GM18867 (cell line): Measurements from ENCODE around the gene SEPTIN8.

Source experiments
- ATAC-seq: cut with Tn5 transposase; IDR thresholded peaks from one replicate; pipeline ENCODE4 v1.9.1; 2021; ENCODE audit warnings: mild to moderate bottlenecking, moderate library complexity; ENCODE audit not compliant: unreplicated experiment

The SEPTIN8 gene

DNA sequence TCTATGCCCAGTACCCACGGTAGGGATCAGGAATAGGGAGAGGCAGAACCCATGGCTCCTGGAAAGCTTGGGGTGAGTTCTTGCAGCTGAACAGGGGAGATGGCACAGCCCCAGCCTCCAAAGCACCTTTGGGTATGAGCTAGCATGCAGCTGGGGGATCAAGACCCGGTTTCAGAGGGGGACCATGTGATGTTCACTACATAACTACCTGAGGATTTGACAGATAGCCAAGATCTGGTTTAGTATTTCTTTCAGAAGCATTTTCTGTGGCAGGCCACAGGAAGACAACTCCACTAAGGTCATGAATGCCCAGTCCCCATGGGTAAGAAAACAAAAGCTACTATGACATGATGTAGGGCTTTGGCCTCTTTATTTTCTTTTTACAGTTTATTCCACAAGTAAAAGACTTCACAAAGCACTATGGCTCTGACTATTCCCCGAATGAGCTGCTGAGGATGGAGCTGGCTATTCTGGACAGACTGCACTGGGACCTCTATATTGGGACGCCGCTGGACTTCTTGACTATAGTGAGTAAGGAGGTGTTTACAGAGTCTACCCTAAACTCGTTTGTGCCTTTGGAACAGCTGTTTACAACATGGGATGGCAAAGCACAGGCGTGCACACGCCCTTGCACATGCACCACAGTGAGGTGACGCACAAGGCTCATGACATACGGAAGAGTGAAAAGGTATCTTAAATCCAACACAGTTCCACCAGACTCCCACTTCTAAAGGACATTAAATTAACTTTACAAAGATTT, 26.4 kb downstream of the SEPTIN8 start:
- peak; percentile 36 for ATAC-seq

DNA sequence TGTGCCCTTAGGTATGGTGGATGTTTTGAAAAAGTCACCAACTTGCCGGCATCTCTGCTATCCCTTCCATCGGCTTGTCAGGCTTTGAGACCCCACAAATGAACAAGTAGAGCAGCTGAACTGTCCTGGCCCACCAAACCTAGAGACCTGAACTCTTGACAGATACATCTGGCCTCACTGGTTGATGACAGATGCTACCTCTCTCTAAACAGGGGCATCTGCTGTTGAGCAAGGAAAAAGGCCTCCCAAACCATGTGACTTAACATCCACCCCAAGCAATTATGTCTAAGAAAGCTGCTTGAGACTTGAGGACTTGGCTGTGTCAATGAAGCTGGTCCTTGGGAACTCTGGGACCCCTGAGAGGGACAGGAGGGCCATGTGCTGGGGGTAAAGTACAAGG, 27.5 kb downstream of the SEPTIN8 start:
- ATAC-seq: no peak

DNA sequence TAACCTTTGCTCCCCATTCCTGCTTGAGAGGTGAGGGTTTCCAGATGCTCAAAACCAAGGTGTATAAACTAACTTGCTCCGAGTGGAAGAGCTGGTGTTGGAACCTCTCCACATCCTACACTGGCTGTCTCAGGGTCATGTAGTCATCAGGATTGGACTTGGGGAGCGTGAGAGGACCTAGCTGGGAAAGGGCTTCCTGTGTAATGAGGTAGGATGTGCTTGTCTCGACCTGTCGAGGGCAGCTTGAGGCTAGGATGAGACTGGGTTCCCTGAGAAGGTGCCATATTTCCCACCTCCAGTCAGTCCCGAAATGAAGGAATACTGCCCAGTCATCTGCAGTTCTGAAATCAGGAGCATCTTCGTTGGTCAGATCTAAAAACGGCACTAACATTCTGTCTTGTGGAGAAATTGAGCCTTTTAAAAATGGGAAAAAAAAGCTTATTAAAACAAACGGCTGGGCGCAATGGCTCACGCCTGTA, 28.5 kb downstream of the SEPTIN8 start:
- ATAC-seq: no peak

DNA sequence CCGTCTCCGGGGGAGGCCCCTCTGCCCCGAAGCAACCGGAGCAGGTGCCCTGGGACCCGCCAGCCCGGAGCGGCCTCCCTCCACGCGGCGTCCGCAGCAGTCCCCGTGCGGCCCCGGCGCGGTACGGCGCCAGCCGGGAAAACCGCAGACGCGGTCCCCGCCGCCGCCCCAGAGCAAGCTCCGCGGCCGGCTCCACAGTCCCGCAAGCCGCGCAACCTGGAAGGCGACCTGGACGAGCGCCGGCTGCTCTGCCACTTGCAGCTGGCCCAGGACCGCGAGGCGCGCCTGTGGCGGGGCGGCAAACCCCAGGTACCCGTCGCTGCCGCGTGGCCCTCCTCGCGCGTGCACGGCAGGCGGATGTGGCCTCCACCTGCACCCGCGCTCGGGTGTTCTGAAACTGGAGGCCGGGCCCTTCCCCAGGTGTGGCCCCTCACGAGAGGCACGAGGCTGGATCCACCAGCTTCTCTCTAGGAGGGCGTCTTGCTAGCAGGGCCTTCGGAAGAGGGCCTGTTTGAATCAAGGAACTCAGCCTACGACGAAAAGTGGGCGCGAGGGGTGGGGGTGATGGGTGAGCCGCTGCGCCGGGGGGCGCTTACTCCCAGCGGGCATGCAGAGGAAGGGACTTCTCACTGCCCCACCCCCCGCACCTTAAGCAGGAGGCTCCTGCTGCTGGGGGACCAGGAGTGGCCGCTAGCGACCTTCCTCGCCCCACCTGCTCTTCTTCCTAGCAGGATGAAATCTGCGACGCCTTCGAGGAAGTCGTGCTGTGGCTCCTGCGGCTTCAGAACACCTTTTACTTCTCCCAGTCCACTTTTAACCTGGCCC, 29.2 kb downstream of the SEPTIN8 start:
- peak; percentile 17 for ATAC-seq

DNA sequence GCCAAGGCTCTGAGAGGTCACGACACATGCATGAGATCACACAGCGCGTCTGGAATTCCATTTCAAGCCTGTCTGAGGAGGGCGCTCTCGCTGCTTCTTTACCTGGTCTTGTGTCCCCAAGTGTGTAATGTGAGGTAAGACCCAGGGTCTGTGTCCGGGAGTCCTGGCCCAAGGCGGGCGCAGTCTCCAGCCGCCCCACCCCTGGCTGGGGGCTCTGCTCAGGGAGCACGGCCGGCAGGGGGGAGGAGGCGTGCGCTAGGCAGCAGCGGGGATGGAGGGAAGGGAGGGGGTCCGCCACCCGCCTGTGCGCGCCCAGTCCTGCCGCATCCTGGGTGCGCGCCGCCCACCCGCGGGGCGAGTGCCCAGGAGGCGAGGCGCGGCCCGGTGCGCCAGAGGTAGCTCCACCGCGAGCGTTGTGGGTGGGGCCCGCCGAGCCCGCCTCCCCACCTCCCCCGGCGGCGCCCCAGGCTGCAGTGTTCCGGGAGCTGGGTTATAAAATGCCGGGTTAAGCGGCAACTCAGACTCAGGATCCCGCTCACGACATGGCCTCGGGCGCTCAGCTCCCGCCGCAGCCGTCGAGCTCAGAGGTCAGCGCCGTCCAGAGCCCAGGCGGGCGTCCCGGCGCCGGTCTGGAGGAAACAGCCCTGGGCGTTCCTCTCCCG, 30.0 kb downstream of the SEPTIN8 start, which contains the start of gene CCNI2:
Gene CCNI2 (plus strand): TSS at position 473 of the 662 bp plus-strand sequence. CDS start 70 bp downstream, at position 543.
- peak; percentile 54 for ATAC-seq

DNA sequence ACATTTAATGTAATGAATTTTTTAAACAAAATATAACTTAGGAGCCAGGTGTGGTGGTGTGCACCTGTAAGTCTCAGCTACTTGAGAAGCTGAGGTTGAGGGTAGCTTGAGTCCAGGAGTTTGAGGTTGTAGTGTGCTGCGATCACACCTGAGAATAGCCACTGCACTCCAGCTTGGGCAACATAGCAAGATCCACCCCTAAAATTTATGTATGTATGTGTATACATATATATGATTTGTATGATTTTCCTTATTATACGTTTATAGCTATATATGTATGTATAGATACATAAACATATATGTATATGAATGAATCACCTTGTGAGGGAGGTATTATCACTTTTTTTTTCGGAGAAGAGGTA, 30.5 kb downstream of the SEPTIN8 start:
- no peak for ATAC-seq

DNA sequence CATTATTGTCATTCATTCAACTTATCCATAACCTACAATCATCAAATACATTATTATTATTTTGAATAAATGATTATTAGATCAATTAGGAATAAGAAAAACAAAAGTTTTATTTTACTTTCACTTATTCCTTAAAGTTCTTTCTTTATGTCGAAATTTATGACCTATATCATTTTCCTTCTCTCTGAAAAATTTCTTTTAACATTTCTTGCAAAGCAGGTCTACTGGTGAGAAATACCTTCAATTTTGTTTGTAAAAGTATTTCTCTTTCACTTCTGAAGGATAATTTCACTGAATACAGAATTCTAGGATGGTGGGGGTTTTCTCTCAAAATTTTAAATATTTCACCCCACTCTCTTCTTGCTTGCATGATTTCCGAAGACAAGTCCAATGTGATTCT, 32.4 kb downstream of the SEPTIN8 start:
- ATAC-seq: no peak

DNA sequence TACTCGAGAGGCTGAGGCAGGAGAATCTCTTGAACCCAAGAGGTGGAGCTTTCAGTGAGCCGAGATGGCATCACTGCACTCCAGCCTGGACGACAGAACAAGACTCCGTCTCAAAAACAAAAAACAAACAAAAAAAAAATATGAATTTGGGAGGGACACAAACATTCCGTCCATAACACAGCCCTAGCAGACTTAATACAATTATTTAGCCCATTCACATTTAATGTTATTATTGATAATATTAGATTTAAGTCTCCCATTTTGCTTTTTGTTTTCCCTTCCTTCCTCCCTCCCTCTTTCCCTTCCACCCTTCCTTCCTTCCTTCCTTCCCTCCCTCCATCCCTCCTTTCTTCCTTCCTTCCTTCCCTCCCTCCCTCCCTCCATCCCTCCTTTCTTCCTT, 34.4 kb downstream of the SEPTIN8 start:
- no peak for ATAC-seq

DNA sequence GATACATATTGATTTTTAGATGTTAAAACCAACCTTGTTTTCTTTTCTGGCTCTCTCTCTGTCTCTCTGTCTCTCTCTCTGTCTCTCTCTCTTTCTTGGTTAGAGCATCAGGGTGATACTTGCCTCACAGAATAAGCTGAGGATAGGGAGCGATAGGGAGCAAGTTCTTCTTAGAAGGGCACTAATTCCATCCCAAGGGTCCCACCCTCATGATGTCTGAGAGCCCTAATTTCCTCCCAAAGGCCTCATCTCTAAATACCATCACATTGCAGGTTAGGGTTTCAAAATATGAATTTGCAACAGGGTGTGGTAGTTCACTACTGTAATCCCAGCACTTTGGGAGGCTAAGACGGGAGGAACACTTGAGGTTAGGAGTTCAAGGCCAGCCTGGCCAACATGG, 34.9 kb downstream of the SEPTIN8 start:
- no peak for ATAC-seq

DNA sequence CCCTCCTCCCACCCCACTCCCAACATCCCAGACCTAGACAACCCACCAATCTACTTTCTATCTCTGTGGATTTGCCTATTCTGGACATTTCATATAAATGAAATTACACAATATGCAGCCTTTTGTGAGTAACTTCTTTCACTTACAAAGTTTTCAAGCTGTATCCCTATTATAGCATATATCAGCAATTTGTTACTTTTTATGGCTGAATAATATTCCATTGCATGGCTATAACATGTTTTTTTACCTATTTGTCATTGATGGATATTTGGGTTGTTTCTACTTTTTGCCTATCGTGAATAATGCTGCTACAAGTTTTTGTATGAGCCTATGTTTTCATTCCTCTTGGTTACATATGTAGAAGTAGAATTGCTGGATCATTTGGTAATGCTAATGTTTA, 37.8 kb downstream of the SEPTIN8 start:
- ATAC-seq: no peak

DNA sequence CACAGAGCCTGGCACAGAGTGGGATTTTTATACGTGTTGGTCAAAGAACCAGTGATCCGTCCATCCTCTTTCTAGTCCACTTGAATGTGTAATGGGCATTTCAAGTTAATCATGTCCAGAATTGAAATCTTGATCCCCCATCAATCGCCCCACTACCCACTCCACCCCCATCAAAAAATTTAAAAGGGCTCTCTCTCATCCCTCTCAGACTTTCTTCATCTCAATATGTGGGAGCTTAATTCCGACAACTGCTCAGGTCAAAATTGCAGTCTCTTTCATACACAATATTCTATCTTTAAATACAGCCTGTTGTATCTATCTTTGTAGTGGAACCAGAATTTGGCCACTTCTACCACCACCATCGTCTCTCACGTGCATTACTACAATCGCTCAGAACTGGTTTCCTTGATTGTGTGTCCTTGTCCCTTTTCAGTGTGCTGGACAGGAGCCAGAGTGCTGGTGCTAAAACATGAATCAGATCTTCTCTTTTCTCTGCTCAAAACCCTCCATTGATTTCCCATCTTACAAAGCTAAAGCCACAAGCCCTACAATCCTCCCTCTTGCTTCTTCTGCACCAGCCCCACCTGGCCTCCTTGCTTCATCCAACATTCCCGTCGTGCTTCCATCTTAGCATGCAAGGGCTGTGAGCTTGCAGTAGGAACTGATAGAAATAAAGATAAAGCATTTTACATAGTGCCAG, 38.9 kb downstream of the SEPTIN8 start:
- ATAC-seq: no peak

DNA sequence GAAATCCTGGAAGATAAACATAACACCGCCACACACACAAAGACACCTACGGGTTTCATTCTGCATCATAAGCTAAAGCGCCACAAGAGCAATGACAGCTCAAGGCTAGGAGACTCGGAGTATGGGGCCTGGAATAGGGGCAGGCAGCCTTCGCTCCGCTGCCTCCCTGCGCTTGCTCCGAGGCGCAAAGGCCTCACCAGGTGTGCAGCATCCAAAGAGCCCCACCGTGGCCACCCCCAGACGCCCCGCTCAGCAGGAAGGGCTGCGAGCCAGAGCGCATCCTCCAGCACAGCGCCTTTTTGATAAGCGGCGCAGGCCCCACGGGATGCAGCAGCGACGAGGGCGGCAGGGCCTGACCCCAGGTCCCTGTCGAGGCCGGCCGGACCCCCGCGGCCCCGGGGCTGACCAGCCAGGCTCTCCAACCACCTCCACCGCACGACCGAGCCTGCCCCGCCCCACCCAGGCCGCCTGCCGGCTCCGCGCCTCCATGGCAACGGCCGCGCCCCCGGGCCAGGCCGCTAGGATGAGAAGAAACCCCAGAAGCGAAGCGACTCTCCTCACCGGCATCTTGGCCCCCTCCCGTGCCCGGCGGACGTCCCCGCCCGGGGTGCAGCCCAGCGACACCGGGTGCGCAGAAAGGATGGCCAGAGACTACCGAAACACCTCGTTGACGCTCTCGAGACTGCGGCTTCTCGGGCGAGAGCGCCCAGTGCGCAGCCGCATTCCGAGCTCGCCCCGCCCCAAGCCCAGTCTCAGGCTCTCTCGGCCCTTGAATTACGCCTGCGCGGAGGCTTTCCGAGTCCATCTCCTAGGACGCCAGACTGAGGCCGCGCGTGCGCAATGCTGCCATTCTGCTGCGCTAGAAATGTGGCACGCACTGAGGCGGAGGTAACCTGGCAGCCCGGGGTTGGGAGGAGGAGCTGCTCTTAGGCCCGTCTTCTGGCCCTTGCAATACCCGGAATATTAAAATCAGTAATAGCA, 39.9 kb downstream of the SEPTIN8 start, which contains the start of gene KIF3A:
Gene KIF3A (minus strand): TSS at position 694 of the 981 bp plus-strand sequence. CDS start 127 bp downstream, at position 567.
- ATAC-seq: peak; percentile 83

DNA sequence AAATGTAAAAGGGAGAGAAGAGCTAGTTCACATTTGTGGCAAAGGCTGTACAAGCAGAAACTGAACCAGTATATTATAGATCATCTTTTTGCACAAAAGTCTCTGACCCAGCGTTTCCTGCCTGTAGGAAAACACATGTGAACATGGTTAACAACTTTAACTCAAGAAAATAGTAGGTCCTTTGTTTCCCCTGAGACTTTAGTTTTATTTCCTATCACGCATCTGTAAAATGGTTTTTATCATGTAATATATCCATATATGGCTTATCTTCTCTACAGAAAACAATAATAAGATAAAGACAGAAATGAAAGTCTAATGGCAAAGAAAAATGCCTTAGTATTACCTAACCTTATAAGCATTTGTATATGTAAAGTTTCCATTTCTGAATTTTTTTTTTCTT, 42.4 kb downstream of the SEPTIN8 start:
- ATAC-seq: no peak

DNA sequence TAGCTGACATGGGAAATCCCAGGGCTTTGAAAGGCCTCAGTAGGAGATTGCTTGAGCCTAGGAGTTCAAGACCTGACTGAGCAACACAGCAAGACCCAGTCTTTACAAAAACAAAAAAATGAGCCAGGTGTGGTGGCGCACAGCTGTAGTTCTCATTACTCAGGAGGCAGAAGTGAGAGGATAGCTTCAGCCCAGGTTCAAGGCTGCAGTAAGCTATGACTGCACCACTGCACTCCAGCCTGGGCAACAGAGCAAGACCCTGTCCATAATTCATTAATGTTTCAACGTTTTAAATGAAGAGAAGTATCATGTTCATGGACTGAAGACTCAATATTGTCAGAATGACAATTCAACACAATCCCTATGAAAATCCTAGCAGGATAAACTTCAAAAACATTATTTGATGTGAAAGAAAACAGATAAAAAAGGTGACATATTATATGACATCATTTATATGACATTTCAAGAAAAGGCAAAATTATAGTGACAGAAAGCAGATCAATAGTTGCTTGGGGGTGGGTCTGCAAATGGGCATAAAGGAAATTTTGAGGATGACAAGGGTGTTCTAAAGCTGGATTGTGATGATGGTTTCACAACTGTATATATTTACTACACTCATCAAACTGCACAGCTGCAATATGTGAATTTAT, 43.4 kb downstream of the SEPTIN8 start:
- no peak for ATAC-seq

DNA sequence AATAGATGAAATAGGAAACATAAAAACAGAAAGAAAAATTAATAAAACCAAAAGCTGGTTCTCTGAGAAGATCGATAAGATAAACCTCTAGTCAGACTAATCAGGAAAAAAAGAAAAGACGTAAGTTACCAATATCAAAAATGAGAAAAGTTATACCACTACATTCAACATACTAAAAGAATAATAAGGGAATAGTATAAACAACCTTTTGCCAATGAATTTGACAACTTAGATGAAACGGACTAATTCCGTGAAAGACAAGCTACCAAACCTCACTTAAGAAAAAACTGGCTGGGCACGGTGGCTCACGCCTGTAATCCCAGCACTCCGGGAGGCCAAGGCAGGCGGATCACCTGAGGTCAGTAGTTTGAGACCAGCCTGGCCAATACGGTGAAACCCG, 47.1 kb downstream of the SEPTIN8 start:
- no peak for ATAC-seq

DNA sequence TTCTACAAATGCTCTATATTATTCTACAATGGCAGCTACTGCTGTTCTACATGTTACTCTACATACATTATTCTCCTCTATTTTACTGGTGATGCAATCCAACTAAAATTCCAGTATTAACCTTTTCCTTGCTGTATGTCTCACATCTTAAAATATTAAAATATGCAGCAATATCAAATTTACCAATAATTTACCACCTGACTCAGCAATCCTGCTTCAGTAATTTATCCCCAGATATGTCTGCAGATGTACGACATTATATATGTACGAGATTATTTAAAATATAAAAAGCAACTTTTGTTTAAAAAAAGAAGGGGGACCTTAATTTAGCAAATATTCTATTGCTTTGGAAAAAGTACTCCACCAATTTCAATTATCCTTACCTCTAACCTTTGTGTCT, 51.3 kb downstream of the SEPTIN8 start:
- ATAC-seq: no peak

DNA sequence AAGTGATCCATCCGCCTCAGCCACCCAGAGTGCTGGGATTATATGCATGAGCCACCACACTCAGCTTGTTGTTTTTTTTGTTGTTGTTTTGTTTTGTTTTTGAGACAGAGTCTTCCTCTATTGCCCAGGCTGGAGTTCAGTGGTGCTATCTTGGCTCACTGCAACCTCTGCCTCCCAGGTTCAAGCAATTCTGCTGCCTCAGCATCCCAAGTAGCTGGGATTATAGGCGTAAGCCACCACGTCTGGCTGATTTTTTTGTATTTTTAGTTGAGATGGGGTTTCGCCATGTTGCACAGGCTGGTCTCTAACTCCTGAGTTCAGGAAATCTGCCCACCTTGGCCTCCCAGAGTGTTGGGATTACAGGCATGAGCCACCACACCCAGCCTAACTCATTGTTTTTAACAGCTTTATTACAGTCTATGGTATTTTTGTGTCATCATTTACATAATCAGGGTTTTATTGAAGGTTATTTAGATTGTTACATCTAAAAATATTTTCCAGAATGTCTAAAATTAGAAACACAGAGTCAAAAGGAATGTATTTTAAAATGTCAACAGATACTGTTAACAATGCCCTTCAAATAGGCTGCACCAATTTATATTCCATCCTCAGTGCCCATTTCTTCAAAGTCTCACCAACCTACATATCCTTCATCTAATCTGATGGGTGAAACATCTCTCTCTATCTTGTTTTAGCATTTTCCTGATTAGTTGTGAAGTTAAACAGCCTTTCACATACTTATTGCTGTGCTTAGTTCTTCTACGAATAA, 58.3 kb downstream of the SEPTIN8 start:
- no peak for ATAC-seq
